Middle frontal gyrus (tissue), 1 donor: ENCODE data around the gene CAPN11.

Source experiments
- DNase-seq: peaks from one replicate; pipeline ENCODE4 v3.0.0-alpha.2; 2015; ENCODE audit warnings: low spot score; ENCODE audit errors: extremely low spot score

Gene CAPN11

DNA sequence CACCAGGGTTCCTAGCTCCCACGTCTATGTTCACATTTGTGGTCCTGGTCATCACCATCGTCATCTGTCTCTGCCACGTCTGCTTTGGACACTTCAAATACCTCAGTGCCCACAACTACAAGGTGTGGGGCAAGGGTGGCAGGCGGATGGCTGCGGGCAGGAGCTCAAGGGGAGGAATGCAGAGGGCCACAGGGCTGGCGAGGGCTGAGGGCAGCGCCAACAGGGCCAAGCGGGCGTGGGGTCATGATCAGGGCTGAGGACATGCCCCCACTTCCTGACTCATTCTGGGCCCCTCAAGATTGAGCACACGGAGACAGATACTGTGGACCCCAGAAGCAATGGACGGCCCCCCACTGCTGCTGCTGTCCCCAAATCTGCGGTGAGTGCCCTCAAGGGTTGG is 4.6 kb upstream of the CAPN11 start:
- DNase-seq: no peak

GRCh38 chr6:44156494-44157151 is 2.0 kb upstream of the CAPN11 start:
- DNase-seq: no peak

GRCh38 chr6:44157152-44157521 is 1.5 kb upstream of the CAPN11 start:
- no peak for DNase-seq

DNA sequence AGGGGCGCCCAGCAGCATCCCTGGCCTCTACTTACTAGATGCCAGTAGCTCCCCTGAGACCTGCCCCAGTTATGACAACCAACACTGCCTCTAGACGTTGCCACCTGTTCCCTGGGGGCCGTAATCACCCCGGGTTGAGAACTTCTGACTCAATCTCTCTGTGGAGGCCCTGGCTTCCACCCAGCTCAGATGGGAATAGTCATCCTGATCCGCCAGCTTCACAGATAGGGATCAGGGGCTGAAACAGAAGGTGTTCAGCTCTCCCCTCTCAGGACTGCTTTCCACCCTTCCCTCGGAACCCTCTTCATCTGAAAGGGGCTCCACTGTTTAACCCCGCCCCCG is 3.3 kb downstream of the CAPN11 start:
- DNase-seq: no peak

DNA sequence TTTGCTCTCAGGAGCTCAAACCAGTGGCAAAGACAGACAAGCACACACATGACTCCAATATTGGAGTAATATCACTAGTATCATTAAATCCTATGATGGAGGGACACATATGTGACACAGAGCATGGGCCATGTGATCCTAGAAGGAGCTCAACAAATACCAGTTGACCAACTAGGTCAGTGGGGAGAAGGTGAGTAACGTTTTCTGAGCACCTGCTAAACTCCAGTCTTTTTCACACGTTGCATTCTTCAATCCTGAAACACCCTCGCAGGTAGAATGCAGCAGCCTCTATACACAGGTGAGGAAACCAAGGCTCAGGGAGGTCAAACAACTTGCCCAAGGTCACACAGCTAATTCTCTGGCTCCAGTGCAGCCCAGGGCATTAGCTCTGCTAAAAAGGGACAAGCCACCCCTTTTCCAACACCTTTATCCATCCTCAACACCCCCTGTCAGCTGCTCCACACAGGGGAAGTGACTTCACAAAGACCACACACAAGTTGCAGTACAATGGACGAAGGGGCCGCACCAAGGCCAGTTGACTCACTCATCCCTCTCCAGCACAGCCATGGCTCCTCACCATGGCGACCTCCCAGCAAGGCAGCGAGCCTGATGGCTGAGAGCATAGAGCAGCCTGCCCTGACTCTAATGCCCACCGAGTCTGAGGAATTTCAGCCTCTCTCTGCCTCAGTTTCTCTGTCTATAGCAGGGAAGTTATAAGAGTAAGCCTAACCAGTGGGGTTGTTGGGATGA is 4.4 kb downstream of the CAPN11 start:
- DNase-seq: no peak

- DNase-seq: no peak
Measured at GRCh38 chr6:44166116-44166515, 7.5 kb downstream of the CAPN11 start.

- DNase-seq: no peak
Measured at GRCh38 chr6:44166591-44167184, 8.1 kb downstream of the CAPN11 start.

- no peak for DNase-seq
Measured at GRCh38 chr6:44167567-44167966, 8.9 kb downstream of the CAPN11 start.

DNA sequence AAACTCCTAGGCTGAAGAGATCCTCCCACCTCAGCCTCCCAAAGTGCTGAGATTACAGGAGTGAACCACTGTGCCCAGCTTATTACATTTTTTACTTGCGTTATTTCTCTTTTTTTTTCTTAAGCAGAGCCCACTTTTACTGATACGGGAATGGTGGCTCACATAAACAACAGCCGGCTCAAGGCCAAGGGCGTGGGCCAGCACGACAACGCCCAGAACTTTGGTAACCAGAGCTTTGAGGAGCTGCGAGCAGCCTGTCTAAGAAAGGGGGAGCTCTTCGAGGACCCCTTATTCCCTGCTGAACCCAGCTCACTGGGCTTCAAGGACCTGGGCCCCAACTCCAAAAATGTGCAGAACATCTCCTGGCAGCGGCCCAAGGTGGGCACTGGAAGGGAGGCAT is 10.5 kb downstream of the CAPN11 start:
- DNase-seq: no peak

GRCh38 chr6:44169886-44170570 is 11.4 kb downstream of the CAPN11 start:
- DNase-seq: no peak

GRCh38 chr6:44171899-44172546 is 13.4 kb downstream of the CAPN11 start:
- no peak for DNase-seq

GRCh38 chr6:44172731-44173500 is 14.3 kb downstream of the CAPN11 start:
- DNase-seq: peak; percentile 66

DNA sequence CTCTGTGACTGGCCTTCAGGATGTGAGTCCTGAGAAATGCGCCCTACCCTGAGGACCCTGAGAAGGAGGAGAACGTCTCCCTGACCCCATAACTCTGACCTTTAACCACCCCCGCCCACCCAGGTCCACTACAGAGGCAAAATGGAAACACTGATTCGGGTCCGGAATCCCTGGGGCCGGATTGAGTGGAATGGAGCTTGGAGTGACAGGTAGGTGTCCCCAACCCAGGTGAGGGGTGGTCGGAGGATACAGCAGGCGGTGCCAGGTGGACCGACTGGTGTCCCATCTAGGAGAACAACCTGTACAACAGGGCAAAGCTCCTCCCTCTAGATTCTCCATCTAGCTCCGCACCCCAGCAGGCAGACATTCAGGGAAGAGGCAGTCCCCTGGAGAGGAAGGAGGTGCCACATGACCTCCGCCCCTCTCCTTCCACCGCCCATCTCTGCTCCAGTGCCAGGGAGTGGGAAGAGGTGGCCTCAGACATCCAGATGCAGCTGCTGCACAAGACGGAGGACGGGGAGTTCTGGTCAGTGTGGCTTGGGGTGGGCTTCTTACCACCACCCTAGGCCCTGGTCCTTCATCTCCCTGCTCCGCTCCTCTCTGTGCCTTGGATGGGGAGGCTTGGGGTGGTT is 17.6 kb downstream of the CAPN11 start:
- no peak for DNase-seq

GRCh38 chr6:44176762-44177509 is 18.3 kb downstream of the CAPN11 start:
- no peak for DNase-seq

- no peak for DNase-seq
Measured at GRCh38 chr6:44177691-44178423, 19.2 kb downstream of the CAPN11 start.

GRCh38 chr6:44178424-44179071 is 19.9 kb downstream of the CAPN11 start:
- no peak for DNase-seq

- DNase-seq: no peak
Measured at GRCh38 chr6:44179072-44179536, 20.5 kb downstream of the CAPN11 start.

DNA sequence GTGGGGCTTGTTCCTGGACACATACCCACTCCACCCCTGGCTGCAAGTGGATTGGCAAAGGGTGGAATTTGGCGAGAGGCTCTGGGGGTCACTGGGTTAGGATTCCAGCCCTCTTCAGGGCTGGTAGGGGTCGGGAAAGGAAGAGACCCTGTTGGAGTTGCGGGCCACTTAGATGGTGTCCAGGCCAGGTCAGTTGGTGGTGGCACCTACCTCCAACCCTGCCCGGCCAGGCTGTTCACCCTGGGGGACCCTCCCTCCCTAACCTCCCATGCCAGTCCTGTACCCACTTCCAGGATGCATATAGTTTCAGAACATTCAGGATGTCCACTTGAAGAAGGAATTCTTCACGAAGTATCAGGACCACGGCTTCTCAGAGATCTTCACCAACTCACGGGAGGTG is 21.0 kb downstream of the CAPN11 start:
- DNase-seq: no peak

DNA sequence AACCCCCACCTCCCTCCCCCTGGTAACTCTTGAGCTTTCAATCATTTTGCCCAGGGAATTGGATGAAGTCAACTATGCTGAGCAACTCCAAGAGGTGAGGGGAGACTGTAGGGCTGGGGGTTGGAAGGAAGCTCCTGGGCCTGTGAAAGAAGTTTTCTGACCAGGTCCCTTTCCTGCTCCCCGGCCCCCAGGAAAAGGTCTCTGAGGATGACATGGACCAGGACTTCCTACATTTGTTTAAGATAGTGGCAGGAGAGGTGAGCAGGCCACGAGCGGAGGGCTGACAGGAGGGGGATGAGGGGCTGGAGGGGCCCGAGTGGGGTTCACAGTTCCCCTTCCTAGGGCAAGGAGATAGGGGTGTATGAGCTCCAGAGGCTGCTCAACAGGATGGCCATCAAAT is 21.8 kb downstream of the CAPN11 start:
- no peak for DNase-seq
